Lower leg skin (tissue), 4 donors: ENCODE results near the gene RAP1GAP. TPM values are rescaled to one million over a fixed set of nuclear protein-coding genes. Genes with fewer than 3 reads are reported as not detected.

Experiments
- DNase-seq, 2 donors: peaks; one replicate each; pipeline ENCODE4 v3.0.0-alpha.2; 2019; ENCODE audit warnings: low spot score in 2 of 2
- H3K4me3 ChIP-seq: fragments of 200-600 bp; sonication (generic); 2 replicates; pipeline ENCODE4 v1.5.1; 2017; ENCODE audit warnings: mild to moderate bottlenecking, low read depth; ENCODE audit not compliant: poor library complexity, severe bottlenecking
- CTCF ChIP-seq, 3 donors: fragments of 450-650 bp; IDR thresholded peaks; one replicate each; pipeline ENCODE4 v1.5.1; 2016; ENCODE audit warnings: antibody characterized with exemption in 3 of 3, mild to moderate bottlenecking in 3 of 3, moderate library complexity in 2 of 3
- POLR2A ChIP-seq, 2 donors: fragments of 450-650 bp; IDR thresholded peaks; one replicate each; pipeline ENCODE4 v1.6.1; 2016 to 2017; ENCODE audit warnings: antibody characterized with exemption in 2 of 2, mild to moderate bottlenecking in 1 of 2, moderate library complexity in 1 of 2
- WGBS, 2 donors: methylation state at CpG; one replicate each; pipeline ENCODE4 v1.1.5; 2018; 5-methylcytosine and 5-hydroxymethylcytosine counted together
- intact Hi-C: fragments of 100-400 bp; cut with DNase I; formaldehyde crosslinking; loops from one replicate; pipeline ENCODE4 v1.15.0; 2023; ENCODE audit warnings: low total_unique reads
- total RNA-seq, 4 donors: library from RNA; depleted of rRNA; stranded (reverse); fragments of >200 nt; gene quantifications; one replicate each; pipeline ENCODE4 v1.1.0, GENCODE V29; 2016

Gene RAP1GAP
- total RNA-seq, 4 donors from 2014 or later = 1.3 to 4.0 (median 2.6) TPM

GRCh38 chr1:21594501-21594900, 74.7 kb downstream of the RAP1GAP start:
- intact Hi-C loops = no loop called here
- 47 to 58% methylated on average over 10 to 11 of the region's 11 CpGs for WGBS, 2 donors
- TF ChIP-seq CTCF (IDR thresholded peaks at IDR 0.05) (no peak), POLR2A (IDR thresholded peaks at IDR 0.05) (no peak)

GRCh38 chr1:21593231-21593630, 75.9 kb downstream of the RAP1GAP start:
- no peak overlapping the region for H3K4me3 ChIP-seq

More at GRCh38 chr1:21594501-21594900, 74.7 kb downstream of the RAP1GAP start:
- no peak for DNase-seq
- H3K4me3 ChIP-seq = no peak overlapping the region

GRCh38 chr1:21592086-21592865, 76.9 kb downstream of the RAP1GAP start:
- intact Hi-C loops = no loop called here
- 67 to 77% methylated on average over 12 of the region's 12 CpGs for WGBS, 2 donors
- no peak for DNase-seq
- TF ChIP-seq POLR2A (IDR thresholded peaks at IDR 0.05) (no peak), CTCF (IDR thresholded peaks at IDR 0.05) (no peak)
- no peak overlapping the region for H3K4me3 ChIP-seq

More at GRCh38 chr1:21593231-21593630, 75.9 kb downstream of the RAP1GAP start:
- TF ChIP-seq CTCF (IDR thresholded peaks at IDR 0.05) = no peak
- TF ChIP-seq POLR2A (IDR thresholded peaks at IDR 0.05) = no peak
- intact Hi-C loops = no loop called here
- 84 to 92% methylated on average over 6 of the region's 8 CpGs for WGBS, 2 donors
- no peak for DNase-seq

GRCh38 chr1:21590934-21591333, 78.2 kb downstream of the RAP1GAP start:
- no peak for DNase-seq
- 34 to 38% methylated on average over 11 to 13 of the region's 13 CpGs for WGBS, 2 donors
- TF ChIP-seq CTCF (IDR thresholded peaks at IDR 0.05) (no peak), POLR2A (IDR thresholded peaks at IDR 0.05) (no peak)
- intact Hi-C loops = no loop called here
- H3K4me3 ChIP-seq = no peak overlapping the region

GRCh38 chr1:21590126-21590880, 78.9 kb downstream of the RAP1GAP start:
- DNase-seq = no peak
- no peak for TF ChIP-seq POLR2A (IDR thresholded peaks at IDR 0.05)
- TF ChIP-seq CTCF (IDR thresholded peaks at IDR 0.05) = no peak
- intact Hi-C loops = no loop called here
- 21 to 24% methylated on average over 16 to 20 of the region's 23 CpGs for WGBS, 2 donors
- no peak overlapping the region for H3K4me3 ChIP-seq
